ENCODE results near the gene OPTC.
"Not testable (repeated sequence)": the region's sequence is repeated elsewhere in the genome, so short reads cannot be mapped to it uniquely, and the experiment has no call there.

Gene OPTC

DNA sequence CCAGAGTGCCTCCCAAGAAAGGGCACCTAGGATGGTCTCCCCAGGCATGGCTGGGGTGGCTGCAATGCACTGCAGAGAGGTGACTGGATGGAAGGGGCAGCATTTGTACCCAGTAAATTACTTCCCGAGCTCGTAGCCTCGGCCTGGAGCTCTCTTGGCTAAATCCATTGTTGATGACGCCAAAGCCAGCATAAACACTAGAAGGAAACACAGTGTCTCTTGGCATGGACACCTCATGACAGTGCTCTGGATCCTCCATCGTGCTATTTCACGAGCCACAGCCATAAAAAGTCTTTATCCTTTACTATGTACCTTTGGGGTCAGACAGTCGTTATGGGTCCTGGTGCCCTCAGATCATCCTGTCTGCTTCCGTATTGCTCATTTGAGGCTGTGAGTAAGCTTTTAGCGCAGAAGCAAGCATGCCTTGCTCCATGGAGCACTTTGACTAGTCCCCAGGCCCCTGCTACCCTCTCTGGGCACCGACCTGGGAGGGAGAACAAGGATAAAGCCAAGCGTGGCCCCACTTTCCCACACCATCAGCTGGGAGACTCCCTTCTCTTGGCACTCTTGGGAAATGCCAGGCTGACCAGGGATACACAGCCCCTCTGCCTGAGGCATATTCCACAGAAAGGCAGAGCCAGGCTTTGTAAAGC is 28.7 kb upstream of the OPTC start:
- DNase-seq (ENCODE audit: low read depth, low spot score), result no peak

DNA sequence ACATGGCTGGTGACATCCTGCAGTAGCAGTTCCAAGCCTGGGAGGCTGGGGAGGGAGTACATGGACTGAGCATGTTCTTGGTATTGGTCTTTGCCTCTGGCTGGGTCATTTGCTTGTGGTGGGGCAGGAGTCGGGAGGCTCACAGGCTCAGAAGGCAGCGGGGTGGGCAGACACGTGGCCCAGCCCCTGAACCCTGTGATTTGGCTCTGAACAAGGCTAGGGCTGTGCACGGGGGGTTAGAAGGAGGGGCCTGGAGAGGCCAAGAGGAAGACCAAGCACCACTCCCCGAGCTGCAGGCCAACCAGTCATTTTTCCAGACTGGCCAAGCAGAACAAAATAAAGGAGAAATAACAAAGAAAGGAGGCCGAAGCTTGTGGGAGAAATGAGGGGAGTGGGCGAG is 28.0 kb upstream of the OPTC start:
- DNase-seq (ENCODE audit: low read depth, low spot score), result no peak

DNA sequence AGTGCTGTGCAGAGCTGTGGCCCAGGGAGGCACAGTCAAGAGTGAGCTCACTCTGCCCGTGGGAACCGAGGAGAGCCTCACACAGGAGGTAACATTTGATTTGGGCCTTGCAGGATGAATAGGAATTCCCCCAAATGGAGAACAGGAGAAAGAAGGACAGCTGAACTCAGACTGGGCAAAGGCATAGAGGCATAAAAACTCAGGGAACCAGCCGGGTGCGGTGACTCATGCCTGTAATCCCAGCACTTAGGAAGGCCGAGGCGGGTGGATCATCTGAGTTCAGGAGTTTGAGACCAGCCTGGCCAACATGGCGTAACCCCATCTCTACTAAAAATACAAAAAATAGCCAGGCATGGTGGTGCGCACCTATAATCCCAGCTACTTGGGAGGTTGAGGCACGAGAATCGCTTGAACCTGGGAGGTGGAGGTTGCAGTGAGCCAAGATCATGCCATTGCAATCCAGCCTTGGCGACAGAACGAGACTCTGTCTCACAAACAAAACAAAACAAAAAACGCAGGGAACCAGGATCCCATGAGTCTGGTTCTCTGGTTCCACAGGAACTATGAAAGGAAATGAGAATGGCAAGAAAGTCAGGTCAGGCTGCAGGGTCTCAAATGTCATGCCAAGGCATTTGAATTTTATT is 26.9 kb upstream of the OPTC start:
- not testable (repeated sequence) for DNase-seq (ENCODE audit: low read depth, low spot score)

DNA sequence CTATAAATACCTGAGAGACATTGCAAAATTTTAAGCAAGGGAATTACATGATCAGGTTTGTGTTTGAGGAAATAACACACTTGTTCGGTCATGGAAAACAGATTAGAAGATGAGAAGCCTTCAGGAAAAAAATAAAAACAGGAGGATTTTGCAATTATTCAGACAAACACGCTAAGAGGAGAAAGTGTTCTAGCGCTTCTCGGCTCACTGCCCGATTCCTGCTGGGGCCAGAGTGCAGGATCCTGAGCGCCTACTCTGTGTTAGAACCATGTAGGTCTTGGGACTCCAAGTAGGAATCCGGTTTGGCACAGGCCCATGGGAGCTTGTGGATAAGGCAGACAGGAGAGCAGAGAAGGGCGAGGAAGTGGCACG is 26.4 kb upstream of the OPTC start:
- DNase-seq (ENCODE audit: low read depth, low spot score), result no peak

DNA sequence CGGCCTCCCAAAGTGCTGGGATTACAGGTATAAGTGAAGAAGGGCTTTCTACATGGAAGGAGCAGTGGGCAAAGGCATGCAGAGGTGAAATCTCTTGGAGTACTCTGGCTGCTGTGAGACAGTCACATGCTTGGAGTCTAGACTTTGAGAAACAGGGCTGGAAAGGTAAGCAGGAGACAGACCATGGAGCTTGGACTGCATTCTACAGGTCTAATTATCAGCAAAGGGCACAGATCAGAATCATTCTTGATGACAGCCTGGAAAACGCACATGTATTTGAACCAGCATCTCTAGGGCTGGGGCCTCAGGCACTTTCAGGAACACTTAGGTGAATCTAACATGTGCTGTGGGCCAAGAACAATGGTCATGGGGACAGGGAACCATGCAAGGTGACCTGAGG is 25.6 kb upstream of the OPTC start:
- no peak for DNase-seq (ENCODE audit: low read depth, low spot score)

DNA sequence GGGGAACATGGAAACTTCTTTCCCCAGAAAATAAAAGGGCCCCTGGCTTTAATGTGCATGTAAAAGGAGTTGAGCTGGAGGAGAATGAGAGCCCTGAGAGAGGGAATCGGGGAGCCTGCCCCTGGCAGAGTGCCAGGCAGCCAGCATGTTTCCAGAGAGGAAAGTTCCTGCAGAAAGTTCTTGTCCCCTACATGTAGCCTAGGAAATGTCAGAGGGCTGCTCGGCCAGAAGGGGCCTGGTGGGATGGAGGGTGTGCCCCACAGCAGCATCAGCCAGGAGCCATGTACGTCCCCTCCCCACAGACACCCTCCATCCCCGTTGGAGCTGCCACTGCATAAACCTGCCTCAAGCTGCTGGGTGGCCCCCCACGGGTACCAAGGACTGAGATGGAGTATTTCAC is 23.7 kb upstream of the OPTC start:
- DNase-seq (ENCODE audit: low read depth, low spot score), result no peak

DNA sequence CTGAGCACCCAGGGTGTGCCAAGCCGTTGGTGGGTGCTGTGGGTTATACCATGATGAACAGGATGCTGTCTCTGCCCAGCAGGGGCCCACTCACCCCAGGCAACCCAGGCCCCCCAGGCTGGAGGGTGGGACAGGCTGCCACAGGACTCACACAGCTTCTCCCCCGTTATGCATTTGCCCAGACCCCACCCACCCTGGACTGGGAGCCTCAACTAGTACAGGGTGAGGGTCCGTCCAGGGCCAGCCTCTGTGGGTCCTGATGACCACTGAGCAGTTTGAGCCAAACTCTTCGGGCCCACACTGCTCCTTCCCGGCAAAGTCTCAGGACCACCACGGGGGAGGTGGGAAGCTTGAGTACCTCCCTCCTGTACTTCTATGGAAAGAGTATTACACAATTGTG is 22.1 kb upstream of the OPTC start:
- no peak for DNase-seq (ENCODE audit: low read depth, low spot score)

DNA sequence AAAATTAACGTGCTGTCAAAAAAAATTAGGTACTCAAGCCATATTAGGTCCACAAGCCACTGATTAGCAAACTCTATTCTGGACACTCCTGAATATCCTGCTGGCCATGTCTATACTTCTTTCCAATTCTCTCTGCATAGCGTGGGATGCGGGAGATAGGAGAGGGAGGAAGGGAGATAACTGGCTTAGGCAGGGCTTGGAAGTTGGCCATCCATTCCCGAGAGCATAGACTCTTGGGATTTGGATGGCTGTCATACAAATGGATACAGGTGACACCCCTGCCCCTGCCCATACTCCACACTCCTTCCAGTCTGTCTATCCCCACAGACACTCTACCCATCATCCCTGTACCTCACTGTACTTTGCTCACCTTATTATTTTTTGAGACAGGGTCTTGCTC is 20.7 kb upstream of the OPTC start:
- no peak for DNase-seq (ENCODE audit: low read depth, low spot score)

DNA sequence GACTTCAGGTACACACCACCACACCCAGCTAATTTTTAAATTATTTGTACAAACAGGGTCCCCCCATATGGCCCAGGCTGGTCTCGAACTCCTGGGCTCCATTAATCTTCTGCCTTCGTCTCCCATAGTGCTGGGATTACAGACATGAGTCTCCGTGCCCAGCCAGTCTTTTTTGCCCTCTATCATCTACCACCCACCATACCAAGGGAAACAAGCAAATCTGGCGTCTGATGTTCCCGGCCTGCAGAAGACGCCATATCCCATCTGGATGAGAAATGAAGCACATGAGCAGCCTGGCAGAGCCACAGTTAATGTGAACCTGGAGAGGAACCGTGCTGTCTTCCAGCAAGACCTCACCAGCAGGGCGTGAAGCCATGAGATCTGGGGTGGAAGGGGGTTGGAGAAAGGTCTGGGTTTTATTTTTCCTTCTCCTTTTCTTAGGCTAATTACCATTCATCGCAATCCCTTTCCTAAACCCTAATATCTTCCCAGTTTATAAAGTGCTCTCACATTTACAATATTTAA is 20.1 kb upstream of the OPTC start:
- no peak for DNase-seq (ENCODE audit: low read depth, low spot score)

DNA sequence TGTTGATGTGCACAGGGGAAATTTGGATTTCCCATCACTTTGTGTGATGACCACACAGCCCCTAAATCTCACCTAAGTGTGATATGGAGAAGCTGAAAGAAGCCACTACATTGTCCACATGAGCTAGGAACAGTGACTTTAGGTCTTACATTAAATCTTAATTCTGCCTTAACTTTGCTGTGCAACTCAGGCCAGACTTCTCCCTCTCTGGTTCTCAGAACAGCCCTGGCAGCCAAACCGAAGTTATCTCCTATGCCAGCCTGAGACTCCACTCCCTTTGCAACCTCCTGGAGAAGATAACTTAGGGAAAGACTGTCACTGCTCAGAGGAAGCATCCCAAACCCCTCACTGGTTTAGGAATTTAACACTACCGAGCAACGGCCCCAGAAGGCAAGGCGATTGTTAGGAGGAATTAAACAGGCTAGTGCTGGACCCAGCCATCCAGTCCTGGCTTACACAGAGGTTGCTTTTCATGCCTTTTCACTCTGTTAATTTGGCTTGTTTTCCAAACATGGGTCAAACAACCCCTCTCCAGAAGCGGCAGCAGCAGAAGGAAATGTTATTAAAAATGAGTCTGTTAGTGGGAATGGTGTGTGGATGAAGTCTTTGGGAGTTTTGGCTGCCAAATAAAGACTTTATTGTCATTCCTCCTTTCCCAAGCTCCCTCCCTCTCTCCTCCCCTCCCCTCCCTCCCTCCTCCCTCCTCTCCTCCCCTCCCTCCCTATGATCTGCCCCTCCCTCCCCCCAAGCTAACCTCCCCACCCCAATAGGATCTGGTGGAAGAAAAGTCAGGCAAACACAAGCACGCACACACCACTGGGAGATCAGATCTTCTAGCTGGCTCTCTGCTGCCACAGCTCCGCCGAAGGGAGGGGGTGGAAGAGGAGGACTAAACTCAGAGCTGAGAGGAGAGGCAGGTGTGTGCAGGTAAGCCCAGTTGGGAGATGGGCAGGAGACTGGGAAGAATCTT is 18.7 kb upstream of the OPTC start, which contains the start of gene PRELP:
Gene PRELP (plus strand): TSS at position 795 of the 970 bp plus-strand sequence. CDS start 7,379 bp downstream, outside the sequence.
- DNase-seq (ENCODE audit: low read depth, low spot score), result no peak

DNA sequence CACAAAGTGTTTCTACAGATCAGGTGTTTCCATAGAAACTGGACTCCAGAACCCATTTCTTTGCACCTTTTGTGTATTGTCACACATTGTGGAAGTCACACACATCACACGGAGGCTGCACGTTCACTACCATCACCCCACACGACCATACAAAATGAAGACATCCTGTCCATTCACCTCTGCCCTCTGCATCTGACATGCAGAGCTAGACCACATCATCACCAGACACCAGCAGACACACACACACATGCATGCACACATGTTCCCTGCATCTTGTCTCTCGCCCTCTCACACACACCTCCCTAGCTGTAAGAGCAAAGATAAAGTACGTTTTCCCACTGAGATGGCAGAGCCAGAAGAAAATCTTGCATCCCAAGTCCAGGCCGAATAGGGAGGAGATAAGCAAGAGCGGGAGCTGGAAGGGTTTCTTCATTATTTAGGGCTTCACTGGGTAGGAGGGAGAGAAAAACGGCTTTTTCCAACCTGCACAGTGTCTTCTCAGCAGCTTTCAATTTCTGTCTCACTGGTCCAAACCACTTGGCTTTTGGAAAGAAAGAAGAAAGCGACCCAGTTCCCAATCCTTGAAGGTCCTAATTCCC is 17.6 kb upstream of the OPTC start:
- DNase-seq (ENCODE audit: low read depth, low spot score), result no peak

DNA sequence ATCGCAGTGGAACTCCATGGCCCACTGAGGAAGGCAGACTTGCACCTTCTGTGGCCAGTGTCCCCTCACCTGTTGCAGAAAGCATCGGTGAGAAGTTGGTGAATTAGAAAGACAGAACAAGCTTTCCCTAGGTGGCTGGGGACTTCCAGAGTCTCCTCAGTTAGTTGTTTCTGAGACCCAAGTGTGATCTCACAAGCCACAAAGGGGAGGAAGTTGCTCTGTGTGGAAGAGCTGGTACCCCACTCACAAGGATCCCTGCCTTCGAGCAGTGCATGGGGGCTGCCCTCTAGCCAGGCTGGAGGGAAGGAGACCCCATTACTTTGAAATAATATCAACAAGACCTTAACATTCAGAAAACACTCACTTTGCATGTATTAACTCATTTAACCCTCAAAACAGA is 16.2 kb upstream of the OPTC start:
- DNase-seq (ENCODE audit: low read depth, low spot score), result no peak

DNA sequence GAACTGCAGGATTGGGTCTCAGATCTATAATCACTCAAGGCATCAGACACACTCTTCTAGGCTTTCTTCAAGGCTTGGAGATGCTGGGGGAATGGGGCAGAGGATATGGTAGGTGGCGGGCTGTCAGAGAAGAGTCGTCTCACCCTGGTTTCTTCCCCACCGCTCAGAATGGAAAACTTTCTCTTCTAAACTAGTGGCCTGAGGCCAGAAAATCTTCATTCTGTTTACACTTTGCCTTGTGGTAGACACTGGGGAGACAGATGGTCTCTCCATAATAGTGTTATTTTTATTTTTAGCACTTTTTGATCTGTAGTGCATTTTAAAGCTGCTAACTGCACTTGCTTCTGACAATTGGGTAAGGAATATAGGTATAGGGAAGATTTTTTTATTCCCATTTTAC is 15.7 kb upstream of the OPTC start:
- no peak for DNase-seq (ENCODE audit: low read depth, low spot score)

DNA sequence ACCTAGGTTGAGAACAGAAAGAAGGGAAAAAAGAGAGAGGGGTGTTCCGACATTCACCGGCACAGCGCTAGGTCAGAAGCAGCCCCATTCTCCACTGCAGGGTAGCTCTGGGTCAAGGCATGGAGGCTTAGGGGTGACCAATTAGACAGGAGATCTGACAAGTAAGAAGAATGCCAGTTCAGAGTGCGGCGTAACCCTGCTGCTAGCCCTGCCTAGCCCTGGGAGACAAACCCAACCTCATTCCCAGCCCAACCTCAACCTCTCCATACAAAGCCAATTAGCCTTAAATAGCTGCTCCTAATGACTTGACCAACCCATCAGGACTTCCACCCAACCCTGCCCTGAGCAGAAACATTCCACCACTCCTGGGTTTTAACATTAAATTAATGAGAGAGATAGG is 15.0 kb upstream of the OPTC start:
- no peak for DNase-seq (ENCODE audit: low read depth, low spot score)

DNA sequence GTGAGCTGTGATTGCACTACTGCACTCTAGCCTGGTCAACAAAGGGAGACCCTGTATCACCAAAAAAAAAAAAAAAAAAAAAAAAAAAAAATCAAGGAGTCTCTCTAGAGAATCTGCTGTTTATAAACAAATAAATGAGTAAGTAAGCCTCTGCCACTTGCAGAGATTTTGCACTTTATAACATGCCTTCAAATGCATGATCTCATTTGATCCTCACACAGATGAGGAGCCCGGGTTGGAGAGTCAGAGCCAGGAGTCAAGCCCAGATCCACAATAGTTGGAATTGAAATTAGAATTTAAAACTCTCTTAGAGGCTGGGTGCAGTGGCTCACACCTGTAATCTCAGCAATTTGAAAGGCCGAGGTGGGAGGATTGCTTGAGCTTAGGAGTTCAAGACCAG is 14.3 kb upstream of the OPTC start:
- no peak for DNase-seq (ENCODE audit: low read depth, low spot score)

DNA sequence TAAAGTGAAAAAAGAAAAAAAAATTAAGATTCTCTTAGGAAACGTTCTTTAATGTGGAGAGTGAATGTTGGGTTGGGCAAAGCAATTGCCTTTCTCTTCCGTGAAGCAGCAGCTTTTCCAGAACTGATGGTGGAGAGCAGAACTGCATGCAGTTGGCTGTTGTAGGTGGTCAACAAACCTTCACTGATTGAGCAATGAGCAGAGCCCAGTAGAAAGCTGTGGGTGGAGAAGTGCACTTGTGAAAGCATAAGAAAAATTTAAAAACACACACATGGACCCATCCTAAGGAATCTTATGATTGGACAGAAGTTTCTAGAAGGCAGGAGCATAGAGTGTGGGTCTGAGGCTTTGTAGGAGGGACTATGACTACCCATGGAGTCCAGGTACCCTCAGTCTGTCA is 13.9 kb upstream of the OPTC start:
- no peak for DNase-seq (ENCODE audit: low read depth, low spot score)

DNA sequence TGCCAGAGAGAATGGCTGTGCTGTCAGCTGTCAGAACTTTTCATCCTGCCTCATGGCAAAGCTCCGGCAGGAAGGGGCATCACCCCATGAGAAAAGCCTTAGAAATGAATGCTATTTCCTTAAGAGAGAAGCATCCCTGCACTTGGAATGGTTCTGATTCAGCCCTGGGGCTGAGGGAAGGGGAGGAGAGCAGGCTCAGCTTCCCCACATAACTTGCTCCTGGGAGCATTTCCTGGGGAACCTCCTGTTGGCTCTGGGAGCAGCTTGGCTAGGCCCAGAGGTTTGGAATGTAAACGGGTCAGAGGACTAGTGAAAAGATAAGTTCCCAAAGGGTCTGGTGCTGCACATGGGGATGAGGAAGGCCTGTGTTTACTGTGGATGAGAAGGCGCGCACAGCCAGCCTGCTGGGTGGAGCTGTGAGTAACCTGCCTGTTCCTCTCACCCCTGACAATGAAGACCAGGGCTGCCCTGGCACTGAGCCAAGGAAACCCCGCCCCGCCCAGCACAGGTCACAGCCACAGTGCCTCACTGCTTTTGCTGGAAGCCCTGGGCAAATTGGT is 13.3 kb upstream of the OPTC start:
- no peak for DNase-seq (ENCODE audit: low read depth, low spot score)

DNA sequence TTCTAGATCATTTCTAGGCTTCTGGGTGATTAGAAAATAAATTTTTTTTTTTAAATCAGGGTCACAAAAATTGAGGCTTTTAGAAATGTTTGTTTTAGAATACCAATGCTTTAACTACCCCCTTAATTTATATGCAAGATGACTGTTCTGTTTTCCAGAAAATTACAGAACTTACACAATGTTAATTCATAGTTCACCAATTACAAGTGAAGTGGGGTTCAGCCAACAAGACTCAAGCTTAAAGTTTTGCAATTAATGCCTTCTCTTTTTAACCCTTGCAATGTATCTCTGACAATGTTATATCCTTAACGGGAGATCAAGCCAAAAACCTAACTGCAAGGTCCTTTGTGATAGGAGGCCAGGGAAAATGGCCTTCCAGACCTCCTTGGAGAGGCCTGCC is 12.8 kb upstream of the OPTC start:
- DNase-seq (ENCODE audit: low read depth, low spot score), result no peak

DNA sequence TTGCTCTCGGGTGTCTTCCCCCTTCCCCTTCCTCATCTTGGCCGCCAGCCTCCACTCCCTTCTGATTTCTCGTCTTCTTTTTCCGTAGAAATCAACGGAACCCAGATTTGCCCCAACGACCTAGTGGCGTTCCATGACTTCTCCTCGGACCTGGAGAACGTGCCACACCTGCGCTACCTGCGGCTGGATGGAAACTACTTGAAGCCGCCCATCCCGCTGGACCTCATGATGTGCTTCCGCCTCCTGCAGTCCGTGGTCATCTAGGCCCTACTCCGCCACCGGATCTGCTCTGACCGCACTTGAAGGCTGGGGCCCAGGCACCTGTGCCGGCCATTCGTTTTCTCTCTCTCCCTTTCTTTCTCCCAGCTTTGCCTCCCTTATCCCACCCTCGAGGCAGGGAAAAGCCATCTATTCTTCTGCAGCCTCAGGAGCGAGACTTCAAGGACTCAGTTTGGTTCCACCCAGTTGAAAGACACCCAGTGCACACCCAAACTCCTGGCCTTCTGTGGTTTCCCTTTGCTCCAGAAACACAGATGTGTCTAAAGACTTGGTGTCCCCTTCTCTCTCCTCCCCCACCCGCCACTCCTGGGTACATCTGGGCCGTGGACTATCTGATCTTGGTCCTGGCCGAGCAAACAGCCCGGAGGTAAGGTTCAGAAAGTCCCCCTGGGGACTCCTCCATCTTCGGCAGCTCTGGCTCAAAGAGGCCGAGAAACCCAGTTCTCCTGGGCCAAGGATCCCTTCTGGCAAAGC is 7.2 kb upstream of the OPTC start:
- no peak for DNase-seq (ENCODE audit: low read depth, low spot score)

DNA sequence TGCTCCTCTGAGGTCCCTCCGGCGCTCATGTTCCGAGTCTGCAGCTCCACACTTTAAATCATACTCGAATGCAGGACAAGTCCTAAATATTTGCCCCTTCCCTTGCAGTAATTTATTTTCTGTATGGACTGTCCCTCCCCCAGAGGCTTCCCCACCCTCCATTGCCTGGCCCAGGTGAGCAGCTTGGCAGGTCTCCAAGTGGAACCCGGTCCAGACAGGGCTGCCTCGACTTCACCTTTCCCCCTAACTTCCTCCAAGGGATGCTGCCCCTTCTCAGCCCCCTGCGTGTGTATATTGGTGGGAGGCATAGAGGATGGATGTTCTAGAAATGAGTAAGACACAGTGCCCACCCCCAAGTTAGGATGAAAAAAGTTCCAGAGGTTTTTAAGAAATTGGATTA is 5.4 kb upstream of the OPTC start:
- DNase-seq (ENCODE audit: low read depth, low spot score), result no peak

DNA sequence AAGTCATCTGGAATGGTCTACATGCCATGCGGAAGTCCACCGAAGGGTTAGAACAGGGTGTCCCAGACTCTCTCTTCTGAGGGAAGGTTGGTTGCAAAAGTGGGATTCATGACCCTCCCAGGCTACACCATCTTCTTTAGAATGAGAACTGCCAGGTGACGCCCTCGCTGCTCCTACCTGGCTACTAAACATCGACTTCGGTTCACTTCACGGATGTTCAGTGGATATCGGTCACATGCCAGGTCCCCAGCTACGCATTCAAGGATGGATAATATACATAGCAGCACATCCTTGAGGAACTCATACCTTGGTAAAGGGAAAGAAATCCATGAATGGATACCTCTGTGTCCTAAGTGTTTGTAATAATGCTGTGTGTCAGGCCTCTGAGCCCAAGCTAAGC is 3.3 kb upstream of the OPTC start:
- DNase-seq (ENCODE audit: low read depth, low spot score), result no peak

All from smooth muscle cell of the brain vasculature (primary cell).